ENCODE measurements around the gene ARHGEF1.

DNA sequence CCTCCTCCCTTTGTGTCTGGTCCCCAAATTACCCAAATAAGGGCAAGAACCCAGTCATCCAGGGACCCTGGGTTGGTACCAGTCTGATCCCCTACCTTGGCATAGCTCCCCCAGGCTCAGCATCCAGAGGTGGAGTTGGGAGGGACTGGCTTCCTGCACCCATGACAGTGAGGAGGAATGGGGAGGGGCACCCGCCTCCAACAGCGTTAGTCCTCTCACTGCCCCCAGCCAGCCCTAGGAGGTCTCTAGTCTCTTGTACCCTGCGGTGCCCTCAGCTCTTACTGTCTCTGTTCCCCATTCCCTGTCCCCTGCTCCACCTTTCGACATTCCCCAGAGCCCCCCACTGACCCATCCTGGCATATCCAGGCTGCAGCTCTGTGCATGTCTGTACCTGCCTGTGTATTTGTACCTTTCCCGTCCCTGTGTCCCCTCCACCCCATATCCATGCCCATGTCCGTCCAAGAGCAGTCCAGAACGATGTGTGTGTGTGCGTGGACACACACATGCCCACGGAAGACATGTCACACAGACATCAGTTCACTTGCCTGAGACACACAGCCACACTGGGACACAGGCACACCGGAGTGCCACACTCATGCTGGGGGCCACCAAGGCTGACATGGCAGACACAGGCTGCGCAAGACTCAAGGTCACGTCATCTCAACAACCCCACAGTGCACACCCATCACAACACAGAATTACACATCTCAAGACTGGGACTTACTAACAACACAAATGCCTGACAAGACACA lies 27.4 kb downstream of the ARHGEF1 start:
- TF ChIP-seq, protein P1, sequence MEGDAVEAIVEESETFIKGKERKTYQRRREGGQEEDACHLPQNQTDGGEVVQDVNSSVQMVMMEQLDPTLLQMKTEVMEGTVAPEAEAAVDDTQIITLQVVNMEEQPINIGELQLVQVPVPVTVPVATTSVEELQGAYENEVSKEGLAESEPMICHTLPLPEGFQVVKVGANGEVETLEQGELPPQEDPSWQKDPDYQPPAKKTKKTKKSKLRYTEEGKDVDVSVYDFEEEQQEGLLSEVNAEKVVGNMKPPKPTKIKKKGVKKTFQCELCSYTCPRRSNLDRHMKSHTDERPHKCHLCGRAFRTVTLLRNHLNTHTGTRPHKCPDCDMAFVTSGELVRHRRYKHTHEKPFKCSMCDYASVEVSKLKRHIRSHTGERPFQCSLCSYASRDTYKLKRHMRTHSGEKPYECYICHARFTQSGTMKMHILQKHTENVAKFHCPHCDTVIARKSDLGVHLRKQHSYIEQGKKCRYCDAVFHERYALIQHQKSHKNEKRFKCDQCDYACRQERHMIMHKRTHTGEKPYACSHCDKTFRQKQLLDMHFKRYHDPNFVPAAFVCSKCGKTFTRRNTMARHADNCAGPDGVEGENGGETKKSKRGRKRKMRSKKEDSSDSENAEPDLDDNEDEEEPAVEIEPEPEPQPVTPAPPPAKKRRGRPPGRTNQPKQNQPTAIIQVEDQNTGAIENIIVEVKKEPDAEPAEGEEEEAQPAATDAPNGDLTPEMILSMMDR (IDR thresholded peaks at IDR 0.05; ENCODE audit: borderline replicate concordance, extremely low read depth, low read length, poor library complexity, severe bottlenecking) = no peak
- no peak for TF ChIP-seq EZH2 (IDR thresholded peaks at IDR 0.05; ENCODE audit: borderline replicate concordance, low read depth, low read length, severe bottlenecking)
